ENCODE measurements around the gene SEC63. TPM values are rescaled to one million over a fixed set of nuclear protein-coding genes. Genes with fewer than 3 reads are reported as not detected.
"Not testable (repeated sequence)": the region's sequence is repeated elsewhere in the genome, so short reads cannot be mapped to it uniquely, and the experiment has no call there.

The SEC63 gene
- polyA plus RNA-seq, 1 donor: 144 TPM

GRCh38 chr6:107932580-107932979, 25.4 kb downstream of the SEC63 start:
- no peak for DNase-seq

DNA sequence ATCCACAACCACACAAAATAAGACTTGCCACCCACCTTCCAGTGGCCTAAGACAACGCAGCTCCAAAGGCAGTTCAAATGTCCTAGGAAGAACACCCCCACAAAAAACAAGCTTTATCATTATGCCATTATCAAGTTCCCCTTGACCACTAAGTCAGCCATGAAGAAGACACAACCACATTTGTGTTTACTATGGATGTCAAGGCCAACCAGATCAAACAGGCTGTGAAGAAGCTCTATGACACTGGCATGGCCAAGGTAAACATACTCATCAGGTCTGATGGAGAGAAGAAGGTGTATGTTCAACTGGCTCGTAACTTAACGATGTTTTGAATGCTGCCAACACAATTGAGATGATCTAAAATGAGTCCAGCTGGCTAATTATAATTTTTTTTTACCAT, 26.1 kb downstream of the SEC63 start:
- no peak for DNase-seq

GRCh38 chr6:107928984-107929383, 29.0 kb downstream of the SEC63 start:
- no peak for DNase-seq

- not testable (repeated sequence) for DNase-seq
These were observed 31.1 kb downstream of the SEC63 start for GRCh38 chr6:107926697-107927544.

- DNase-seq: no peak
These were observed 40.3 kb downstream of the SEC63 start for GRCh38 chr6:107917451-107918375.

DNA sequence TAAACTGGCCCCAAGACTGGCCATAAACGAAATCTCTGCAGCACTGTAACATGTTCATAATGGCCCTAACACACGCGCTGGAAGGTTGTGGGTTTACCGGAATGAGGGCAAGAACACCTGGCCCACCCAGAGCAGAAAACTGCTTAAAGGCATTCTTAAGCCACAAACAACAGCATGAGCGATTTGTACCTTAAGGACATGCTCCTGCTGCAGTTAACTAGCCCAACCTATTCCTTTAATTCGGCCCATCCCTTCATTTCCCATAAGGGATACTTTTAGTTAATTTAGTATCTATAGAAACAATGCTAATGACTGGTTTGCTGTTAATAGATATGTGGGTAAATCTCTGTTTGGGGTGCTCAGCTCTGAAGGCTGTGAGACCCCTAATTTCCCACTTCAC, 41.0 kb downstream of the SEC63 start:
- not testable (repeated sequence) for DNase-seq

- DNase-seq: no peak
These were observed 46.3 kb downstream of the SEC63 start for GRCh38 chr6:107911692-107912091.

DNA sequence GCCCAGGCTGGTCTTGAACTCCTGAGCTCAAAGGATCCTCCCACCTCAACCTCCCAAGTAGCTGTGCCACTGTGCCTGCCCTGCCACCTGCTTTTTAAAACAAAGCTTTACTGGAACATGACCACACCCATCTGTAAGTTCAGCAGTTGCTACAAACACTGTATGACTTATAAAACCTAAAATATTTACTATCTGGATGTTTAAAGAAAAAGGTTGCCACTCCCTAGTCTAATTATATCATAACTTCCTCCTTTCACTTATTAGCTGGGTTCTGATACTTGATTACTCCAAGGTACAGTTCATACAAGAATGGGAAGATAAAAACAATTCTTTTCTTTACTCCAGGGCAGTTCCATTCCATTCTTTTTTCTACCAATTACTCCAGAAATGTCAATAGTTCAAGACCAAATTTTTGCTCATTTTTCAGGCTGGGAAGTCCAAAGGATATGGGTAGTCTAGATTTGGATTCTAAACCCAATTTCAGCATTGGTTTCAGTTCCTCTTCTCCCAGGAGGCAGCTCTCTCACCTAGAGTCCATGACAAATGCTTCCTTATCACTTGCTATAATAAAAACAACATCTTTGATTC, 63.1 kb downstream of the SEC63 start:
- DNase-seq: no peak

GRCh38 chr6:107890431-107890830, 67.6 kb downstream of the SEC63 start:
- not testable (repeated sequence) for DNase-seq

- DNase-seq: not testable (repeated sequence)
These were observed 72.1 kb downstream of the SEC63 start for GRCh38 chr6:107885950-107886349.

DNA sequence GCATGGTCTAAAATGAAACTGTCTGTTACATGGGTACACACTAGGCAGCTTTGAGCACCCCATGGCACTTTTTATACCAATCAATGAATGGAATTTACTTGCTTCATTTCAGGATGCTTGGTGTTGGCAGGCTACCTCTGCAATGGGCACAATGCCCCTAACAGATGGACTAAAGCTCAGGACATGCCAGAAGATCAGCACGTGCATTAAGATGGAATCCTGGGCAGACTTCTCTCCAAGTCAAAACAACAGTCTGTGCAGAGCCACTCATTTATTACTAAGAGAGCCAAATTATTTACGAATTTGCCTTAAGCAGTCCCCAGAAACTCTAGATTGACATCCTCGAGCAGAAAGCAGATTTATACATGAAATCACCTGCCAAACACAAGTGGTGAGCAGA, 78.1 kb downstream of the SEC63 start:
- no peak for DNase-seq

DNA sequence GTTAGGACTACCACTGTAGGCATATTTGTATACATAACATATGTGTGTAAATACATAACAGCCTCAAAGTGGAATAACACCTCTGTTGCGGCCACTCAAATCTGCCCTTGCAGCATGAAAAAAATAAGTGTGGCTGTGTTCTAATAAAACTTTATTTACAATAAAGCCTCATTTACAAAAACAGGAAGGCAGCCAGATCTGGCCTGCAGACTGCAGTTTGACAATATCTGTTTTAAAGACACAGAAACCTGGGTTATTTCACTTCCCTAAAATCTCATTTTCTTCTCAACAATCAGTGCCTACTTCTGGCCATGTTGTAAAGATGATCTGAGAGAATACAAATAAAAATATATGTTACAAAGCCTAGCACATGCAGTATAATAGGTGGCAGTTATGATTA, 80.0 kb downstream of the SEC63 start:
- DNase-seq: no peak

DNA sequence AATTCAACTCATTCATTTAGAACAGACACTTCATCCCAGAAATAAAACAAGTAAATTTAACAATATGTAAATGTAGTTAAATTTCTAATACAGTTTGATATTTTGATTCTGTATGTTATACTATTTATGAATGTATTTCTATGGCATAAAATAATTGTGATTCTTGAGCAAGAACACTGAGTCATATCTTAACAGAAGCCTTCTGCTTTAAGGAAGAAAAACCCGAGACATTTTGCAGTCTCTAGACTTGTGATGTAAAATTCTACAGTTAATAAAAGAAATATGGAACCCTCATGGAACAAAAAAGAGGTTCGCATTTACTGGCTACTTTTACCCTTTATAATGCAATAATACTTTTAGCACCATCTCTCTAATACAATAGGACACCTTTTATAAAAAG, 86.0 kb downstream of the SEC63 start:
- DNase-seq: no peak

GRCh38 chr6:107871512-107871911, 86.5 kb downstream of the SEC63 start:
- DNase-seq: not testable (repeated sequence)

GRCh38 chr6:107871016-107871415, 87.0 kb downstream of the SEC63 start:
- no peak for DNase-seq

GRCh38 chr6:107870381-107870780, 87.6 kb downstream of the SEC63 start:
- DNase-seq: no peak

GRCh38 chr6:107869871-107870270, 88.1 kb downstream of the SEC63 start:
- DNase-seq: no peak

DNA sequence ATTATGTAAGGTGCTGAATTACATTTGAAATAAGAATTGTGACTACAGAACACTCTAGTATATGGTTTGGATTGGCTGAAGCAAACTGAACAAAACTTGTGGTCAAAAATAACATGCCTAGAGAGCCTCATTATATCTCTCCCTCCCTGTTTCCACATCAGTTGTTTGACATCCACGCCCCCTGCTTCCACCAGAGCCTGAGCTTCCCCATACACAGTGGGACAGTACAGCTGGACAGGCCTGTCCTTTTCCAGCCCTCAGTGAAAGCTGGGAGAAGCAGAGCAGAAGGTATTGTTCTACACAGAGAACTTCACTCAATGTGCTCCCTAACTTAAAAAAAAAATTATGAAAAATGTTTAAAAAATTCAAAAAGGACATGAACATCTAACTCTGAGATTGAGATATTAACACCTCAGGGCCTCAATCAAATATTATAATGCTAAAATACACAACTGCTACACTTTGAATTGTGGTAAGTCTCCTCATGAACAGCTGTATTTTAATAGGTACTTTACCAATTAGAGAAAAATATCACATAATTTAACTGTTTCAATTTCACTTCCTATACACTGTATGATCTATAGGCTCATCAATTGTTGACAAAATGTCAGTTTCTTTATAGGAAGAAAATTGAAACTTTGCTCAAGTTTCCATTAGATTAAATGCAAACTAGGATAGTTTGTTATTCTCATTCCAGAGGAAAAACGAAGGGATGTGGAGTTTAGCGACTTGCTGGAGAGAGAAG, 89.0 kb downstream of the SEC63 start:
- no peak for DNase-seq

DNA sequence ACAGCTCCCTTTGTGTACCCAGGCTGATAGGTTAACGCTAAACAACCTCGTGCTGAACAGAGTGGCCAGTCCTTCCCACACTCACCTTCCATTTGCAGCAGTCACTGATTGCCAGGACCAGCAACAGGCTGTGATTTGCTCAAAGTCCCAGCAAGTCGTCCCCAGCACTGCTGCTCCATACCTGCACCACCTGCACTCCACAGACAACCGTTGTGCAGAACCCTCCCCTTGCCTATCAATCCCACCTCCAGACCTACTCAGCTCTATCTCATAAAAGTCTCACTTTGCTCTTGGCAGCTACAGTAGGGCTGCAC, 90.7 kb downstream of the SEC63 start:
- DNase-seq: no peak

DNA sequence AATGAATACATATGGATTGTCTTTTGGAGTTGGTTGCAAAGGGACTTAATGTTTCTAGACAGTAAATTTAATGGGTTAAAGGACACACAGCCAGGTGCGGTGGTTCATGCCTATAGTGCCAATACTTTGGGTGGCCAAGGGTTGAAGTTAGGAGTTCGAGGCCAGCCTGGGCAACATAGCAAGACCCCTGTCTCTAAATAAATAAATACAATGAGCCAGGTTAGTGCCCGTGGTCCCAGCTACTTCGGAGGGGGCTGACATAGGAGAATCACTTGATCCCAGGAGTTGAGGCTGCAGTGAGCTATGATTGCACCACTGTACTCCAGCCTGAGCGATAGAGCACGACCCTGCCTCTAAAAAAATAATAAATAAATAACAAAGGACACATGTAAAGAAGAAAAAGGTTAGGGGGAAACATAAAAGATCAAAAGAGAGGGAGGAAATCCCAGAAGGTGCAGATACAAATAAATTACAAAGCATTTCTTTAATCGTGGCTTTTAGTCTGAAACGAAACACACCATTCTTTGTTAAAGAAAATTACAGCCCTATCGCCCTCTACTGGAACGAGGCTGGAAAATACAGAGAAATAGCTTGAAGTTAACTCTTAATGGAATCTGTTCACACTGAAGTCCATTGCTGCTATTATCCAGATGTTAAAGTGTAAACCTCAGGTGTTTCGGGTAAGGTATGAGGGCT, 91.3 kb downstream of the SEC63 start:
- DNase-seq: peak; percentile 71

Measured in left kidney (tissue), 2 donors.